SHP77 (cell line): ENCODE data around the gene ZNF326.

Source experiments
- DNase-seq, 2 experiments: peaks; one replicate each; lab custom pipeline; 2025; lab: John Stamatoyannopoulos, UW

ZNF326 gene

DNA sequence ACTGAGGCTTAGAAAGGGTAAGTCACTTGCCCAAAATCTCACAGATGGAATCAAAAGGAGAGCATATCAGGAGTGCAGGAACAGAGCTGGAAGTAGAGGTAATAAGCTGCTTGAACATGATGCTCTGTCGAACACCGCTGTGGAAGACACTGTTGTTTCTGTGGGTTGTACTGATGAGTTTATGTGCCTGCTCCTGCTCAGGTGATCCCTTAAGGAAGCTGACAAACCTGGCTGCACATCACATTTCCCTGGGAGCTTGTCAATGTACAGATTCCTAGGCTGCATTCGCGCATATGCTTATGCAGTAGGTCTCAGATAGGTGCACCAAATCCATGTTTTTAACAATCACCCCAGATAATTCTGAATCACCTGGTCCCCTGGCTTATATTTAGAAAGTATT lies 79.7 kb downstream of the ZNF326 start:
- no peak for DNase-seq

DNA sequence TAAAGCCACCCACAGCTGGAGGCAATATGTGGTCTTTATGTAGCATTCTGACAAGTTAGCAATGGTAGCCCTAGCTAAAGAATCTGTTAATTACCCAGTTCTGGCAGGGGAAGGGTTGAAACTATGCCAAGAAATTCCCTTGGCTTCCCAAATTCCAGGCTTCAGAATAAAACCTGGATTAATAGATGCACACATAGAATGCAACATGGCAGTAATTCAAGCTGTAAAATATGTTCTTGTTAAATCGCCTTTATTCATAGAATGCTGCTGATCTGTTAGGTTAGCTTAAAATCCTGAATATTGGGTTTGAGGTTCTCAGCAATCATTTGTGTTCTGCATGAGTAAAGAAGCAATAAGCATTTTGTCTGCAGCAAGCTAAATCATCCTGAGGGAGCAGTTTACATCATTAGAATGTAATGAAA lies 80.1 kb downstream of the ZNF326 start:
- DNase-seq = peak; percentile 17 to 60

DNA sequence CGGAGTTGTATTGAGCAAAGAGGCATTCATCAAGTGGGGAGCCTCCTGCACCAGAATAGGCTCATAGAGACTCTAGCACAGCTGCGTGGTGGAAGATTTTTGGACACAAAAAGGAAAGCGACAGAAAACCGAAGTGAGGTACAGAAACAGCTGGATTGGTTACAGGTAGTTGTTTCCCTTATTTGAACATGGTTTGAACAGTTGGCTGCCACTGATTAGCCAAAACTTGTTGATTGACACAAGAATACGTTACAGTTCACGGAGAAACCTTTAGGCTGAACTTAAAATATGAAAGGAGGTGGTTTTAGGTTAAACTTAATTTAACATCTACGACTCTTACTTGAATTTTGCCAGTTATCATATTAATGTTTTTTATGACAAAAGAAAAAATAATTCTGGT lies 89.1 kb downstream of the ZNF326 start:
- no peak for DNase-seq
